Cardiac fibroblast (primary cell): ENCODE measurements around the gene INTS1.
A peak's percentile ranks its signal among the peaks of the same experiment; 100 is the strongest.

Experiments
- DNase-seq, 2 donors: peaks; one replicate each; pipeline versions ENCODE4 v3.0.0 to v3.0.0-alpha.2; 2010; ENCODE audit warnings: low read depth in 2 of 2
- H3K4me3 ChIP-seq, 2 donors: replicated peaks in 1 of 2; 1 replicate in 1 of 2; 2 replicates in 1 of 2; pipeline ENCODE4 v1.5.1; 2011; ENCODE audit warnings: low read depth in 2 of 2, low read length in 2 of 2, mild to moderate bottlenecking in 2 of 2, moderate library complexity in 1 of 2
- TF ChIP-seq, protein P1 (sequence below): IDR thresholded peaks from one replicate; pipeline ENCODE4 v1.5.1; 2011; ENCODE audit warnings: low read depth, mild to moderate bottlenecking, low read length, inconsistent platforms

The INTS1 gene

GRCh38 chr7:1503816-1504775 lies at the start of gene INTS1:
INTS1 (minus strand) TSS chr7:1504389; CDS start chr7:1503960, 429 bp downstream.
- H3K4me3 ChIP-seq: peak within 1 kb of the TSS; percentile 92 to 95
- TF ChIP-seq, protein P1, sequence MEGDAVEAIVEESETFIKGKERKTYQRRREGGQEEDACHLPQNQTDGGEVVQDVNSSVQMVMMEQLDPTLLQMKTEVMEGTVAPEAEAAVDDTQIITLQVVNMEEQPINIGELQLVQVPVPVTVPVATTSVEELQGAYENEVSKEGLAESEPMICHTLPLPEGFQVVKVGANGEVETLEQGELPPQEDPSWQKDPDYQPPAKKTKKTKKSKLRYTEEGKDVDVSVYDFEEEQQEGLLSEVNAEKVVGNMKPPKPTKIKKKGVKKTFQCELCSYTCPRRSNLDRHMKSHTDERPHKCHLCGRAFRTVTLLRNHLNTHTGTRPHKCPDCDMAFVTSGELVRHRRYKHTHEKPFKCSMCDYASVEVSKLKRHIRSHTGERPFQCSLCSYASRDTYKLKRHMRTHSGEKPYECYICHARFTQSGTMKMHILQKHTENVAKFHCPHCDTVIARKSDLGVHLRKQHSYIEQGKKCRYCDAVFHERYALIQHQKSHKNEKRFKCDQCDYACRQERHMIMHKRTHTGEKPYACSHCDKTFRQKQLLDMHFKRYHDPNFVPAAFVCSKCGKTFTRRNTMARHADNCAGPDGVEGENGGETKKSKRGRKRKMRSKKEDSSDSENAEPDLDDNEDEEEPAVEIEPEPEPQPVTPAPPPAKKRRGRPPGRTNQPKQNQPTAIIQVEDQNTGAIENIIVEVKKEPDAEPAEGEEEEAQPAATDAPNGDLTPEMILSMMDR: peak; percentile 43
- peak; percentile 89 to 91 for DNase-seq

- no peak overlapping the region for H3K4me3 ChIP-seq
- DNase-seq: no peak
- TF ChIP-seq, protein P1: no peak
These were observed 49.5 kb upstream of the INTS1 start for GRCh38 chr7:1553512-1554210.

DNA sequence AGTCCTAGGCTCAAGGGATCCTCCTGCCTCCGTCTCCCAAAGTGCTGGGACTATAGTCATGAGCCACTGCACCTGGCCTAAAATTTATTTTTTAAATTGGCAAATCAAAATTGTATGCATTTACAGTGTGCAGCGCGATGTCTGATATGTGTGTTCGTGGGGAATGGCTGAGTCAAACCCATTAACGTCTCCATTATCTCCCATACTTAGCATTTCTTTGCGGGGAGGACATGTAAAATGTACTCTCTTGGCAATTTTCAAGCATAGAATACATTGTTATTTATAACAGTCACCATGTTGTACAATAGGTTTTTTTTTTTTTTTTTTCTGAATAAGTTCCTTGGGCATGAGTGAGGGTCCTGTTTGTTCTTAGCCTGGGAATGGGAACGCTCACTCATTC lies 48.0 kb upstream of the INTS1 start:
- peak in 1 of 2 donors; percentile 36 for DNase-seq
- no peak overlapping the region for H3K4me3 ChIP-seq
- TF ChIP-seq, protein P1: no peak

GRCh38 chr7:1550846-1551155 lies 46.6 kb upstream of the INTS1 start:
- TF ChIP-seq, protein P1: no peak
- H3K4me3 ChIP-seq: no peak overlapping the region
- DNase-seq: no peak

DNA sequence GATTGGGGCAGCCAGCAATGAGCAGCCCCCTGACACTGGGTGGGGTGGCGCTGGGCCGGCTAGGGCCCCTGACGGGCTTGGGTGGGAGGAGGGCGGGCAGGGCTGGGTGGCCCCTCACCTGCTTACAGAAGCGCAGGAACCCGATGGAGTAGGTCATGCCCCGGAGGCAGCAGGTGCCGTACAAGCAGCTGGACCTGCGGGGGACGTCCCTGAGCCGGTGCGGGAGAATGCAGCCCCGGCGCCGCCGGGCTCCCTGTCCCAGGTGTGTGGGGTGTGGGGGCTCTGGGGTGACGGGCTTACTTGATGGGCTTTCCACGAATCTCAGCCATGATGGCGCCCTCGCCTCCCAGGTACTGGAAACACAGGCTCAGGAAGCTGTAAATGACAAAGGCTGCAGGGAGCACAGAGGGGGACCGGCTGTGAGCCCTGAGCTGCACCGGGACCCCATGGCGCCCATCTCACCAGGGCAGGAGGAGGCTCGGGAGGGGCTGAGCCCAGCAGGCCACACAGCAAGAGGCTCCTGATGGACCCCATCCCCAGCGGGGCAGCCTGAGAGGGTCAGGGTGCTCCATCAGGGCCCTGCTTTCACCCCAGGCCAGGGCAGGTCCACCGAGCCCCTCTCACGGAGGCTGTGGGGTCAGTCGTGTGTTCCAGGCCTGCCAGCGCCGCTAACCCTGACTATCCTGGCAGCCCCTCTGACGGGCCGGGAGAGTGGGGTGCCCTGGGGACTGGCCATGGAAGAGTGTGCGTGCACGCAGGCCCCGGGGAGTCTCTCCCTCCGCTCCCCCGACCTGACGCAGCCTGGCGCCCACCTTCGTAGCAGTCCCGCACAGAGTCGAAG lies 46.0 kb upstream of the INTS1 start:
- DNase-seq: no peak
- TF ChIP-seq, protein P1: no peak
- no peak overlapping the region for H3K4me3 ChIP-seq

DNA sequence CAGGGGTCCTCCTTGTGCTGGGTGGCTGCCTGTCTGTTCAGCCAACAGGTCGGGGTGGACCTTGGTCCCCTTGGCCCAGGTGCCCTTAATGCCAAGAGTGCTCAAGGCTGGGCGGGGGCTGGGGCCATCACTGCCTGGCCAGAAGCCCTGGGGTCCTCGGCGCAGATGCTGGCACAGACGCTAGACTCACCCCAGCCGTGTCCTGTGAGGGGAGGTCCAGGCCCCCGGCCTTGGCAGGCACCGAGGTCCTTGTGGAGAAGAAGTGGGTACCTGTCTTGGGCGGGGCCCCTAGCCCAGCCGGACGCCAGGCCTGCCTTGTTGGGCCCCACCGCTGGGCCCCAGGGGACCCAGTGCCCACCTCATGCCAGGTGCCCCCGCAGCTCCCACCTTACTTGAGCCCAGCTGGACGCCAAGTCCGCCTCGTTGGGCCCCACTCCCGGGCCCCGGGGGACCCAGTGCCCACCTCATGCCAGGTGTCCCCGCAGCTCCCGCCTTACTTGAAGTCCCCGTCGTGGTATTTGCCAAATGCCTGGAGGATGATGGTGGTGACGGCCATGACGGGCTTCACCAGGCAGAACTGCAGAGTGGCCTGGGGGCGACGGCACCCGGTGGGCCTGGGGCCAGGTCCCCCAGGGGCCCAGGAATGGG lies 45.3 kb upstream of the INTS1 start:
- no peak overlapping the region for H3K4me3 ChIP-seq
- DNase-seq: no peak
- TF ChIP-seq, protein P1: no peak
